Panc1 (cell line): ENCODE results near the gene CBX7. TPM values are rescaled to one million over a fixed set of nuclear protein-coding genes. Genes with fewer than 3 reads are reported as not detected.

Source experiments
- ATAC-seq: fragments of 200-7000 bp; cut with Tn5 transposase; 2 replicates; pipeline ENCODE4 v1.9.1; 2020; ENCODE audit warnings: mild to moderate bottlenecking, moderate library complexity
- BruUV-seq: library from RNA; stranded (reverse); fragments of 400-500 nt; replicated peaks from 2 replicates; lab custom pipeline; 2021; lab: Mats Ljungman, UMichigan
- CTCF ChIA-PET: fragments of 300-600 bp; sonication (Branson Sonifier 250); formaldehyde crosslinking; loops from one replicate; lab custom pipeline; 2022; ENCODE audit warnings: antibody characterized with exemption; lab: Charles Lee
- POLR2A ChIA-PET: fragments of 300-600 bp; sonication (Branson Sonifier 250); formaldehyde crosslinking; loops from one replicate; lab custom pipeline; 2022; ENCODE audit warnings: antibody characterized with exemption; lab: Charles Lee
- DNase-seq: peaks from one replicate; pipeline ENCODE4 v3.0.0-alpha.2; 2010; ENCODE audit warnings: low read depth, low spot score
- H3K27ac ChIP-seq: 2 replicates; pipeline ENCODE4 v1.5.1; 2011; ENCODE audit warnings: mild to moderate bottlenecking, low read length, inconsistent platforms
- H3K27me3 ChIP-seq: fragments of 200-500 bp; sonication (Bioruptor generic); 2 replicates; pipeline ENCODE4 v1.6.0; 2014; ENCODE audit warnings: low read length, inconsistent platforms; ENCODE audit not compliant: control insufficient read depth, insufficient read depth
- H3K36me3 ChIP-seq: fragments of 200-500 bp; sonication (Bioruptor generic); 2 replicates; pipeline ENCODE4 v1.5.1; 2014; ENCODE audit warnings: inconsistent platforms, mild to moderate bottlenecking, low read length, moderate library complexity; ENCODE audit not compliant: control insufficient read depth, insufficient read depth
- H3K4me1 ChIP-seq: 2 replicates; pipeline ENCODE4 v1.5.1; 2011; ENCODE audit warnings: inconsistent platforms, mild to moderate bottlenecking, low read length, moderate library complexity; ENCODE audit not compliant: control insufficient read depth, insufficient read depth
- H3K4me3 ChIP-seq, 2 experiments: 2 replicates each; pipeline ENCODE4 v1.5.1; 2011 to 2012; ENCODE audit warnings: low read depth in 2 of 2, low read length in 2 of 2, mild to moderate bottlenecking in 2 of 2, inconsistent platforms in 1 of 2, moderate library complexity in 1 of 2
- H3K9me3 ChIP-seq: fragments of 200-500 bp; sonication (Bioruptor generic); 2 replicates; pipeline ENCODE4 v1.5.1; 2014; ENCODE audit warnings: low read depth, mild to moderate bottlenecking, inconsistent platforms, low read length, moderate library complexity; ENCODE audit not compliant: control insufficient read depth, insufficient read depth
- POLR2AphosphoS5 ChIP-seq: IDR thresholded peaks from 2 replicates; pipeline ENCODE4 v1.6.1; 2012; ENCODE audit warnings: mild to moderate bottlenecking, low read depth, low read length, moderate library complexity
- SIN3A ChIP-seq: IDR thresholded peaks from 2 replicates; pipeline ENCODE4 v1.6.1; 2012; ENCODE audit warnings: low read depth, mild to moderate bottlenecking, low read length, moderate library complexity, borderline replicate concordance; ENCODE audit not compliant: insufficient read depth
- TCF7L2 ChIP-seq: IDR thresholded peaks from 2 replicates; pipeline ENCODE4 v1.6.1; 2011; ENCODE audit warnings: mild to moderate bottlenecking, low read depth, low read length, inconsistent platforms
- in situ Hi-C: cut with HindIII; loops from 2 replicates; pipeline ENCODE4 v1.10.0; 2016; ENCODE audit warnings: low sequenced_read_pairs, low pct_unique_long_range_greater_than_20kb
- intact Hi-C: fragments of 100-400 bp; cut with micrococcal nuclease; formaldehyde crosslinking; loops from one replicate; pipeline ENCODE4 v1.10.0; 2022; ENCODE audit not compliant: unreplicated experiment
- total RNA-seq: library from RNA; stranded (reverse); gene quantifications from one replicate; pipeline ENCODE4 v1.2.1, GENCODE V29; 2021; ENCODE audit not compliant: unreplicated experiment
- TF ChIP-seq, protein P1 (sequence below): fragments of 450-650 bp; IDR thresholded peaks from 2 replicates; pipeline ENCODE4 v1.5.1; 2017; ENCODE audit warnings: mild to moderate bottlenecking
- TF ChIP-seq, protein P2 (sequence below), 2 experiments: IDR thresholded peaks; 2 replicates each; pipeline ENCODE4 v1.6.1; 2011 to 2012; ENCODE audit warnings: low read depth in 2 of 2, control low read depth in 1 of 2, low read length in 1 of 2, mild to moderate bottlenecking in 1 of 2, moderate library complexity in 1 of 2; ENCODE audit not compliant: insufficient read depth in 1 of 2

Gene CBX7
- total RNA-seq, 1 experiment from 2014 or later: 14.5 TPM

DNA sequence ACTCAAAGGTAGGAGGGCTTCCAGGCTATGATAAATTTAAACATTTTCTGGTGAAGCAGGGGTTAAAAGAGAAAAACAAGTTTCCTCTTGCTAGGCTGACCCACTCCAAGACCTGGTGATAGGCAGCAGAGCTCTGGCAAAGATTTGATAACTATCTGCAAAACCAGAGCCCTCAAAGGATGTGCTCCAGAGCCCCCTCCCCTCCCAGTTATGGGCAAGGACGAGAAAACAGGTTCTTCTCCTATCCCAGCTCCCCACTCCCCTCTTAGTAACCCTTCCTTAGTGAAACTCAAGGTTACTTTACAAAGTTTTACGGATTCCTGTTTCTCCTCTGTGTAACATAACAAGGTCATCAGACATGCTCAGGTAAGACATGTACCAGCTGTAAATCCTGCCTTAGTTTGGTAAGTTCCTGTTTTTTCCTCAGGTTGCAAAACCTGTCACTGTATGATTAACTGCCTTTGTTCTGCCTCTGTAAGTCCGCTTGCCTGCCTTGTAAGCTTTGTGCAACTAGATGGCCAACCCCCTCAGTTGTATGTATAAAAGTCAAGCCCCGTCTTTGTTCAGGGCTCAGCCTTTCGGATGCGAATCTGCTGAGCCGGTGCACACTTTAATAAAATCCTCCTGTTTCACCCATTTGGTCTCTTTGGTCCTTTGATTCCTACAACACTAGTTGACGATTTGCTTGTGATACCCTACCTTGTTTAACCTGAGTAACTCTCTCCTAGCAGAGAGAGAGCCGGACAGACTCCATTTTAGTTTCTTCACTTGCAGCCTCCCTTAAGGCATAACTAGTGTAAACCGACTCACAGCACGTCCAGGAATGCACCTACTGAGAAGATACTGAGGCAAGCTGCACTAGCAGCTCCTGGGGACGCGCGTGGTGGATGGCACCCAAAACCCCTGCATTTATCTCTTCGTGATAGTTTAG is 41.6 kb downstream of the CBX7 start:
- CTCF ChIA-PET: no interaction called here
- H3K27ac ChIP-seq: no peak overlapping the region
- no TSS peak for BruUV-seq
- TF ChIP-seq SIN3A: no peak
- TF ChIP-seq, protein P1, sequence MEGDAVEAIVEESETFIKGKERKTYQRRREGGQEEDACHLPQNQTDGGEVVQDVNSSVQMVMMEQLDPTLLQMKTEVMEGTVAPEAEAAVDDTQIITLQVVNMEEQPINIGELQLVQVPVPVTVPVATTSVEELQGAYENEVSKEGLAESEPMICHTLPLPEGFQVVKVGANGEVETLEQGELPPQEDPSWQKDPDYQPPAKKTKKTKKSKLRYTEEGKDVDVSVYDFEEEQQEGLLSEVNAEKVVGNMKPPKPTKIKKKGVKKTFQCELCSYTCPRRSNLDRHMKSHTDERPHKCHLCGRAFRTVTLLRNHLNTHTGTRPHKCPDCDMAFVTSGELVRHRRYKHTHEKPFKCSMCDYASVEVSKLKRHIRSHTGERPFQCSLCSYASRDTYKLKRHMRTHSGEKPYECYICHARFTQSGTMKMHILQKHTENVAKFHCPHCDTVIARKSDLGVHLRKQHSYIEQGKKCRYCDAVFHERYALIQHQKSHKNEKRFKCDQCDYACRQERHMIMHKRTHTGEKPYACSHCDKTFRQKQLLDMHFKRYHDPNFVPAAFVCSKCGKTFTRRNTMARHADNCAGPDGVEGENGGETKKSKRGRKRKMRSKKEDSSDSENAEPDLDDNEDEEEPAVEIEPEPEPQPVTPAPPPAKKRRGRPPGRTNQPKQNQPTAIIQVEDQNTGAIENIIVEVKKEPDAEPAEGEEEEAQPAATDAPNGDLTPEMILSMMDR: no peak
- TF ChIP-seq TCF7L2: no peak
- TF ChIP-seq POLR2AphosphoS5: no peak
- TF ChIP-seq, protein P2, sequence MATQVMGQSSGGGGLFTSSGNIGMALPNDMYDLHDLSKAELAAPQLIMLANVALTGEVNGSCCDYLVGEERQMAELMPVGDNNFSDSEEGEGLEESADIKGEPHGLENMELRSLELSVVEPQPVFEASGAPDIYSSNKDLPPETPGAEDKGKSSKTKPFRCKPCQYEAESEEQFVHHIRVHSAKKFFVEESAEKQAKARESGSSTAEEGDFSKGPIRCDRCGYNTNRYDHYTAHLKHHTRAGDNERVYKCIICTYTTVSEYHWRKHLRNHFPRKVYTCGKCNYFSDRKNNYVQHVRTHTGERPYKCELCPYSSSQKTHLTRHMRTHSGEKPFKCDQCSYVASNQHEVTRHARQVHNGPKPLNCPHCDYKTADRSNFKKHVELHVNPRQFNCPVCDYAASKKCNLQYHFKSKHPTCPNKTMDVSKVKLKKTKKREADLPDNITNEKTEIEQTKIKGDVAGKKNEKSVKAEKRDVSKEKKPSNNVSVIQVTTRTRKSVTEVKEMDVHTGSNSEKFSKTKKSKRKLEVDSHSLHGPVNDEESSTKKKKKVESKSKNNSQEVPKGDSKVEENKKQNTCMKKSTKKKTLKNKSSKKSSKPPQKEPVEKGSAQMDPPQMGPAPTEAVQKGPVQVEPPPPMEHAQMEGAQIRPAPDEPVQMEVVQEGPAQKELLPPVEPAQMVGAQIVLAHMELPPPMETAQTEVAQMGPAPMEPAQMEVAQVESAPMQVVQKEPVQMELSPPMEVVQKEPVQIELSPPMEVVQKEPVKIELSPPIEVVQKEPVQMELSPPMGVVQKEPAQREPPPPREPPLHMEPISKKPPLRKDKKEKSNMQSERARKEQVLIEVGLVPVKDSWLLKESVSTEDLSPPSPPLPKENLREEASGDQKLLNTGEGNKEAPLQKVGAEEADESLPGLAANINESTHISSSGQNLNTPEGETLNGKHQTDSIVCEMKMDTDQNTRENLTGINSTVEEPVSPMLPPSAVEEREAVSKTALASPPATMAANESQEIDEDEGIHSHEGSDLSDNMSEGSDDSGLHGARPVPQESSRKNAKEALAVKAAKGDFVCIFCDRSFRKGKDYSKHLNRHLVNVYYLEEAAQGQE (IDR thresholded peaks at IDR 0.05; ENCODE audit: insufficient read depth in 1 of 2, low read depth in 2 of 2, low read length in 1 of 2): no peak
- POLR2A ChIA-PET: no interaction called here
- no peaks in the 10 kb centered on the region for H3K4me1 ChIP-seq
- H3K36me3 ChIP-seq: no peaks in the 10 kb centered on the region
- in situ Hi-C loops (no loop called here), intact Hi-C loops (no loop called here)
- H3K4me3 ChIP-seq: no peak overlapping the region
- ATAC-seq: no peak
- H3K27me3 ChIP-seq: no peaks in the 10 kb centered on the region
- DNase-seq: no peak
- H3K9me3 ChIP-seq: no peaks in the 10 kb centered on the region

DNA sequence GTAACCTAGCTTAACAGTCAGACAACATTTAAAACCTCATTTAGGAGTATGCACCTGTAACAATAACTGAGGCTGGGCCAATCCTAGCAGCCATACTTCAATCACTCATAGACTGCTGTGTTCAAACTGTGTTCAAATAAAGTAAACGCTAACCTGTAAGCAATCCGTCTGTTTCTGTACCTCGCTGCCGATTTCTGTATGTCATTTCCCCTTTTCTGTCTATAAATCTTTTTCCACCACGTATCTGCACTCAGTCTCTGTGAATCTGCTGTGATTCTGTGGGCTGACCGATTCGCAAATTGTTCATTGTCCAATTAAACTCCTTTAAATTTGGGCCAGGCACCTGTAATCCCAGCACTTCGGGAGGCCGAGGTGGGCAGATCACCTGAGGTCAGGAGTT is 43.1 kb downstream of the CBX7 start:
- BruUV-seq: no TSS peak
- Histone ChIP-seq H3K9me3 (no peaks in the 10 kb centered on the region), H3K27ac (no peak overlapping the region), H3K27me3 (no peaks in the 10 kb centered on the region), H3K36me3 (no peaks in the 10 kb centered on the region), H3K4me3 (no peak overlapping the region), H3K4me1 (no peaks in the 10 kb centered on the region)
- TF ChIP-seq POLR2AphosphoS5 (no peak), TCF7L2 (no peak), SIN3A (no peak)
- TF ChIP-seq, protein P2 (IDR thresholded peaks at IDR 0.05; ENCODE audit: insufficient read depth in 1 of 2, low read depth in 2 of 2, low read length in 1 of 2): no peak
- TF ChIP-seq, protein P1: no peak
- POLR2A ChIA-PET: no interaction called here
- ATAC-seq: no peak
- DNase-seq: no peak
- intact Hi-C loops: no loop called here
- in situ Hi-C loops: no loop called here
- CTCF ChIA-PET: no interaction called here
